ENCODE data around the gene ABLIM3. TPM values are rescaled to one million over a fixed set of nuclear protein-coding genes. Genes with fewer than 3 reads are reported as not detected.

ABLIM3 gene
- total and polyA plus RNA-seq, 2 experiments from 2014 or later = 7.3 to 7.8 TPM

GRCh38 chr5:149152317-149152746 is 11.0 kb downstream of the ABLIM3 start:
- no peaks in the 10 kb centered on the region for H3K36me3 ChIP-seq (replicated peaks; ENCODE audit: insufficient read depth, low read depth)
- no peaks in the 10 kb centered on the region for H3K27me3 ChIP-seq
- peak; percentile 44 for DNase-seq (ENCODE audit: low spot score)
- no peak overlapping the region for H2AFZ ChIP-seq
- no peak overlapping the region for H3K4me2 ChIP-seq
- H4K20me1 ChIP-seq (ENCODE audit: insufficient read depth, poor library complexity, severe bottlenecking) = no peaks in the 10 kb centered on the region
- no peaks in the 10 kb centered on the region for H3K79me2 ChIP-seq
- H3K4me1 ChIP-seq (ENCODE audit: insufficient read depth) = no peaks in the 10 kb centered on the region
- no peak overlapping the region for H3K4me3 ChIP-seq
- H3K9me2 ChIP-seq (replicated peaks; ENCODE audit: insufficient read depth) = no peaks in the 10 kb centered on the region
- no peaks in the 10 kb centered on the region for H3K9me3 ChIP-seq (ENCODE audit: low read depth)
- TF ChIP-seq EZH2phosphoT487 (IDR thresholded peaks at IDR 0.05; ENCODE audit: low read depth, severe bottlenecking, unreplicated experiment) (no peak), CTCF (IDR thresholded peaks at IDR 0.05; ENCODE audit: poor library complexity) (no peak), EZH2 (IDR thresholded peaks at IDR 0.05; ENCODE audit: borderline replicate concordance) (no peak)
- peak overlapping the region; percentile 59 for H3K27ac ChIP-seq
- WGBS (ENCODE audit: low lambda C conversion rate, missing lambda C conversion rate) = 68% methylated on average over 2 of the region's 2 CpGs

- Histone ChIP-seq H3K79me2 (no peaks in the 10 kb centered on the region), H2AFZ (no peak overlapping the region)
- WGBS (ENCODE audit: low lambda C conversion rate, missing lambda C conversion rate) = 95% methylated on average over 4 of the region's 4 CpGs
Measured at GRCh38 chr5:149153193-149153750, 12.0 kb downstream of the ABLIM3 start.

DNA sequence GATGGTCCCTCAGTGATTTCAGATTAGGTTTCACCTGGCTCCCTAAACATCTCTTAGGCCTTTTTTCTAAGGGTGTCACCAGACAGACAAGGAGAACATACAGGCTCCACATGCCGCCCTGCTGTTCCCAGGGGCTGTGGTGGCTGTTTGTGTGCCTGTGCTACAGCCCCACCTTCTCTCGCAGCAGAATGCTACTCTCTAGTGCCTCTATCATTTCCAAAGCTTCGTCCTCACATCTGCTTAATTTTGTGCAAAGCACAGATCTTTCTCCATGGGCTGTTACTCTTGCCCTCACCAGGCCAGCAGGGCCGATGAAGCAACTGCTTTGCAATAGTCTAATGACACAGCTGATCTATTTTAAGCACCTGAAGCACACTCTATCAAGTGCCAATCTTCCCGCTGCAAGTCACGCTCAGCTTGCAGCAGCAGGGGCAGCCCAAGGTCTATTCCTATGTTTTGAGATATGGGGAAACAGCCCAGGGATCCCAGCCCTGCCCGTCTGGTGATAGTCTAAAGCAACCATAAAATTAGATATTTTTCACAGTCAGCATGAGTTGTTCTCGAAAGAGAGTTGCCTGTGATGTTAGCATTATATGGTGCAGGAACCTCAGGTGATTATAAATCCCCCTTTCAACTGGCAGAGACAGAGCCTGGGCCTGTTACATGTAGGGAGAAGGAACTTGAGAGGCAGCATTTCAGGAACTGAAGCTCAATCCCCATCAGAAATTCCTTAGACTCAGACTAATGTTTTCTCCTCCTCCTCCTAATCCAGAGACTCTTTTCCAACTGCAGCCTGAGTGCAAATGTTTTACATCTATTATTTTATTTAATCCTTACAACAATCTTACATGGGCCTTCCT is 12.7 kb downstream of the ABLIM3 start:
- Histone ChIP-seq H3K9me3 (ENCODE audit: low read depth) (no peaks in the 10 kb centered on the region), H3K4me2 (no peak overlapping the region), H4K20me1 (ENCODE audit: insufficient read depth, poor library complexity, severe bottlenecking) (no peaks in the 10 kb centered on the region), H3K9me2 (replicated peaks; ENCODE audit: insufficient read depth) (no peaks in the 10 kb centered on the region), H3K4me3 (no peak overlapping the region), H3K4me1 (ENCODE audit: insufficient read depth) (no peaks in the 10 kb centered on the region), H3K27me3 (no peaks in the 10 kb centered on the region), H3K36me3 (replicated peaks; ENCODE audit: insufficient read depth, low read depth) (no peaks in the 10 kb centered on the region), H2AFZ (no peak overlapping the region), H3K79me2 (no peaks in the 10 kb centered on the region), H3K27ac (peak overlapping the region; percentile 72)
- 86% methylated on average over 8 of the region's 8 CpGs for WGBS (ENCODE audit: low lambda C conversion rate, missing lambda C conversion rate)
- TF ChIP-seq EZH2 (IDR thresholded peaks at IDR 0.05; ENCODE audit: borderline replicate concordance) = no peak
- TF ChIP-seq CTCF (IDR thresholded peaks at IDR 0.05; ENCODE audit: poor library complexity) = no peak
- TF ChIP-seq EZH2phosphoT487 (IDR thresholded peaks at IDR 0.05; ENCODE audit: low read depth, severe bottlenecking, unreplicated experiment) = no peak
- peak; percentile 64 for DNase-seq (ENCODE audit: low spot score)

More at GRCh38 chr5:149153193-149153750, 12.0 kb downstream of the ABLIM3 start:
- H3K27me3 ChIP-seq = no peaks in the 10 kb centered on the region
- H4K20me1 ChIP-seq (ENCODE audit: insufficient read depth, poor library complexity, severe bottlenecking) = no peaks in the 10 kb centered on the region
- no peaks in the 10 kb centered on the region for H3K36me3 ChIP-seq (replicated peaks; ENCODE audit: insufficient read depth, low read depth)
- H3K27ac ChIP-seq = peak overlapping the region; percentile 59
- H3K4me1 ChIP-seq (ENCODE audit: insufficient read depth) = no peaks in the 10 kb centered on the region
- DNase-seq (ENCODE audit: low spot score) = no peak
- H3K9me3 ChIP-seq (ENCODE audit: low read depth) = no peaks in the 10 kb centered on the region
- no peak overlapping the region for H3K4me3 ChIP-seq
- H3K4me2 ChIP-seq = no peak overlapping the region
- no peaks in the 10 kb centered on the region for H3K9me2 ChIP-seq (replicated peaks; ENCODE audit: insufficient read depth)
- TF ChIP-seq EZH2 (IDR thresholded peaks at IDR 0.05; ENCODE audit: borderline replicate concordance) (no peak), CTCF (IDR thresholded peaks at IDR 0.05; ENCODE audit: poor library complexity) (no peak), EZH2phosphoT487 (IDR thresholded peaks at IDR 0.05; ENCODE audit: low read depth, severe bottlenecking, unreplicated experiment) (no peak)

Measured in hepatocyte (in vitro differentiated cells).